Testis (tissue), 3 donors: ENCODE data around the gene LSMEM2. TPM values are rescaled to one million over a fixed set of nuclear protein-coding genes. Genes with fewer than 3 reads are reported as not detected.

Source experiments
- DNase-seq: peaks from one replicate; pipeline ENCODE4 v3.0.0-alpha.2; 2019
- H3K27ac ChIP-seq, 2 donors: fragments of 200-600 bp; sonication (generic); one replicate each; pipeline ENCODE4 v1.5.1; 2019
- H3K27me3 ChIP-seq: fragments of 200-600 bp; sonication (generic); one replicate; pipeline ENCODE4 v1.5.1; 2019
- H3K36me3 ChIP-seq: fragments of 200-600 bp; sonication (generic); one replicate; pipeline ENCODE4 v1.5.1; 2017; ENCODE audit warnings: low read depth; ENCODE audit errors: missing control alignments
- H3K4me1 ChIP-seq: fragments of 200-600 bp; sonication (generic); one replicate; pipeline ENCODE4 v1.5.1; 2019
- H3K4me3 ChIP-seq, 2 donors: fragments of 200-600 bp; sonication (generic); one replicate each; pipeline ENCODE4 v1.5.1; 2017 to 2019
- H3K9me3 ChIP-seq: fragments of 200-600 bp; sonication (generic); one replicate; pipeline ENCODE4 v1.5.1; 2017
- CTCF ChIP-seq, 3 experiments: fragments of 450-650 bp in 2 of 3; fragments of 200-600 bp in 1 of 3; sonication (generic) in 1 of 3; IDR thresholded peaks; one replicate each; pipeline ENCODE4 v1.5.1; 2016 to 2019; ENCODE audit warnings: antibody characterized with exemption in 3 of 3, mild to moderate bottlenecking in 2 of 3, moderate library complexity in 1 of 3
- POLR2A ChIP-seq: fragments of 450-650 bp; IDR thresholded peaks from one replicate; pipeline ENCODE4 v1.6.1; 2017; ENCODE audit warnings: antibody characterized with exemption, mild to moderate bottlenecking, moderate library complexity
- WGBS, 2 donors: methylation state at CpG; one replicate each; pipeline ENCODE4 v1.1.5; 2018; 5-methylcytosine and 5-hydroxymethylcytosine counted together
- intact Hi-C: fragments of 100-400 bp; cut with DNase I; formaldehyde crosslinking; loops from one replicate; pipeline ENCODE4 v1.15.1; 2023; ENCODE audit warnings: low total_unique reads
- polyA plus RNA-seq: library from polyadenylated mRNA; stranded (reverse); fragments of 350-450 nt; fragmentation: Illumina TruSeq; extraction: RNeasy Lipid Tissue Mini Kit (QIAGEN cat#74804); gene quantifications from one replicate; pipeline ENCODE4 v1.2.3, GENCODE V29; 2014; ENCODE audit warnings: low read depth, low replicate concordance; ENCODE audit not compliant: insufficient read depth
- total RNA-seq, 2 donors: library from RNA; depleted of rRNA; stranded (reverse); fragments of >200 nt; gene quantifications; one replicate each; pipeline ENCODE4 v1.2.3, GENCODE V29; 2016

Gene LSMEM2
- total and polyA plus RNA-seq, 3 donors from 2014 or later = 1.5 to 3.2 (median 2.6) TPM

GRCh38 chr3:50232303-50232702, 46.6 kb upstream of the LSMEM2 start:
- intact Hi-C loops = no loop called here
- Histone ChIP-seq H3K36me3 (no peaks in the 10 kb centered on the region), H3K27me3 (no peaks in the 10 kb centered on the region), H3K4me1 (peaks cover 5% of the 10 kb centered on the region), H3K27ac (no peak overlapping the region), H3K4me3 (no peak overlapping the region), H3K9me3 (no peaks in the 10 kb centered on the region)
- no peak for TF ChIP-seq CTCF (IDR thresholded peaks at IDR 0.05)
- no peak for TF ChIP-seq POLR2A
- WGBS, 2 donors = 61 to 73% methylated on average over 3 of the region's 3 CpGs
- DNase-seq = no peak

- H3K4me1 ChIP-seq = peaks cover 4% of the 10 kb centered on the region
- intact Hi-C loops = no loop called here
- H3K9me3 ChIP-seq = no peaks in the 10 kb centered on the region
- no peaks in the 10 kb centered on the region for H3K36me3 ChIP-seq
- TF ChIP-seq CTCF (IDR thresholded peaks at IDR 0.05) (no peak), POLR2A (no peak)
- H3K27ac ChIP-seq = no peak overlapping the region
- H3K27me3 ChIP-seq = no peaks in the 10 kb centered on the region
- WGBS, 2 donors = 95% methylated on average over 4 of the region's 4 CpGs
- DNase-seq = no peak
- H3K4me3 ChIP-seq = no peak overlapping the region
Measured at GRCh38 chr3:50233176-50233575, 45.7 kb upstream of the LSMEM2 start.

GRCh38 chr3:50235716-50236483, 43.0 kb upstream of the LSMEM2 start, which contains the start of gene GNAI2:
Gene GNAI2, plus strand, starts transcription at chr3:50236204. Its CDS starts 132 bp downstream, at chr3:50236336.
- 0 to 1% methylated on average over 22 to 55 of the region's 75 CpGs for WGBS, 2 donors
- no peaks in the 10 kb centered on the region for H3K36me3 ChIP-seq
- no peaks in the 10 kb centered on the region for H3K27me3 ChIP-seq
- peak; percentile 99 for DNase-seq
- peak within 1 kb of the TSS; percentile 84 to 86 for H3K4me3 ChIP-seq
- H3K4me1 ChIP-seq = peaks cover 19% of the 10 kb centered on the region
- intact Hi-C loops = no loop called here
- TF ChIP-seq POLR2A = peak; percentile 90
- TF ChIP-seq CTCF (IDR thresholded peaks at IDR 0.05) = peak in 1 of 3 experiments; percentile 12
- no peaks in the 10 kb centered on the region for H3K9me3 ChIP-seq
- peak within 1 kb of the TSS; percentile 81 to 89 for H3K27ac ChIP-seq

GRCh38 chr3:50236484-50237132, 42.3 kb upstream of the LSMEM2 start:
- Histone ChIP-seq H3K27me3 (no peaks in the 10 kb centered on the region), H3K9me3 (no peaks in the 10 kb centered on the region), H3K36me3 (no peaks in the 10 kb centered on the region), H3K4me1 (peaks cover 26% of the 10 kb centered on the region), H3K4me3 (peak overlapping the region; percentile 84 to 86), H3K27ac (peak overlapping the region; percentile 81 to 89)
- no peak for TF ChIP-seq POLR2A
- no peak for TF ChIP-seq CTCF (IDR thresholded peaks at IDR 0.05)
- intact Hi-C loops = no loop called here
- DNase-seq = no peak
- 0 to 2% methylated on average over 13 of the region's 13 CpGs for WGBS, 2 donors
